Right forelimb (tissue), 1 donor: ENCODE data around the gene ANKRD30B.
"Not testable (repeated sequence)": the region's sequence is repeated elsewhere in the genome, so short reads cannot be mapped to it uniquely, and the experiment has no call there.

Source experiments
- DNase-seq: peaks from one replicate; pipeline ENCODE4 v3.0.0-alpha.2; 2018

Gene ANKRD30B

GRCh38 chr18:14858514-14858913 is 110.5 kb downstream of the ANKRD30B start:
- not testable (repeated sequence) for DNase-seq

GRCh38 chr18:14859995-14860394 is 112.0 kb downstream of the ANKRD30B start:
- not testable (repeated sequence) for DNase-seq

GRCh38 chr18:14866426-14866825 is 118.5 kb downstream of the ANKRD30B start:
- DNase-seq = not testable (repeated sequence)

- not testable (repeated sequence) for DNase-seq
These were observed 120.0 kb downstream of the ANKRD30B start for GRCh38 chr18:14867988-14868387.

GRCh38 chr18:14868825-14869224 is 120.9 kb downstream of the ANKRD30B start:
- DNase-seq = not testable (repeated sequence)

GRCh38 chr18:14878826-14879225 is 130.9 kb downstream of the ANKRD30B start:
- DNase-seq = not testable (repeated sequence)

- no peak for DNase-seq
These were observed 152.5 kb downstream of the ANKRD30B start for GRCh38 chr18:14900435-14900834.
